ENCODE measurements around the gene PHLDB2. TPM values are rescaled to one million over a fixed set of nuclear protein-coding genes. Genes with fewer than 3 reads are reported as not detected.

The PHLDB2 gene
- total RNA-seq, 4 donors from 2014 or later, result 89.5 to 421 (median 186) TPM

GRCh38 chr3:111999484-112000324, 140.6 kb downstream of the PHLDB2 start:
- no peak for ATAC-seq (ENCODE audit: low FRiP score)
- no peak for DNase-seq (ENCODE audit: low spot score)
- no peak for TF ChIP-seq CTCF (IDR thresholded peaks at IDR 0.05)

GRCh38 chr3:112000367-112000771, 141.3 kb downstream of the PHLDB2 start:
- no peak for DNase-seq (ENCODE audit: low spot score)
- no peak for ATAC-seq (ENCODE audit: low FRiP score)
- TF ChIP-seq CTCF (IDR thresholded peaks at IDR 0.05), result no peak

GRCh38 chr3:112000966-112001365, 141.9 kb downstream of the PHLDB2 start:
- no peak for DNase-seq (ENCODE audit: low spot score)
- TF ChIP-seq CTCF (IDR thresholded peaks at IDR 0.05), result no peak
- ATAC-seq (ENCODE audit: low FRiP score), result no peak

GRCh38 chr3:112001526-112001925, 142.5 kb downstream of the PHLDB2 start:
- ATAC-seq (ENCODE audit: low FRiP score) (no peak), DNase-seq (ENCODE audit: low spot score) (no peak)
- no peak for TF ChIP-seq CTCF (IDR thresholded peaks at IDR 0.05)

- no peak for DNase-seq (ENCODE audit: low spot score)
- no peak for TF ChIP-seq CTCF (IDR thresholded peaks at IDR 0.05)
- peak; percentile 45 for ATAC-seq (ENCODE audit: low FRiP score)
Observed at GRCh38 chr3:112002096-112002971, 143.3 kb downstream of the PHLDB2 start.

- no peak for TF ChIP-seq CTCF (IDR thresholded peaks at IDR 0.05)
- ATAC-seq (ENCODE audit: low FRiP score) (no peak), DNase-seq (ENCODE audit: low spot score) (no peak)
Observed at GRCh38 chr3:112003321-112004080, 144.4 kb downstream of the PHLDB2 start.
